ENCODE measurements around the gene TPRX1. TPM values are rescaled to one million over a fixed set of nuclear protein-coding genes. Genes with fewer than 3 reads are reported as not detected.
A peak's percentile ranks its signal among the peaks of the same experiment; 100 is the strongest.

Gene TPRX1
- total and polyA plus RNA-seq, 9 of the 15 experiments (the other 6 are each of a cell fraction or from before 2014, with no cell fraction given): not detected

- TF ChIP-seq CTCFL (IDR thresholded peaks at IDR 0.05; ENCODE audit: borderline replicate concordance, insufficient read depth, low read depth, low read length, poor library complexity, severe bottlenecking) (peak; percentile 43), REST (IDR thresholded peaks at IDR 0.05; ENCODE audit: borderline replicate concordance) (0 out of 2 replicates have a peak, but pooled peaks have one; percentile 22), REST (CRISPR knock-in tag; IDR thresholded peaks at IDR 0.05; ENCODE audit: low read depth) (no peak), RBM14 (IDR thresholded peaks at IDR 0.05; ENCODE audit: borderline replicate concordance, insufficient read depth, low read depth, low read length) (no peak), GTF2A2 (tag; IDR thresholded peaks at IDR 0.05) (no peak), MCM2 (IDR thresholded peaks at IDR 0.05; ENCODE audit: low read depth) (no peak)
Observed at GRCh38 chr19:47790398-47790814, 13.9 kb downstream of the TPRX1 start (continued).
